GM12864 (cell line): ENCODE data around the gene SHISA8.

Experiments used
- DNase-seq: peaks from one replicate; pipeline ENCODE4 v3.0.0-alpha.2; 2011; ENCODE audit warnings: low read depth
- H3K4me3 ChIP-seq: 2 replicates; pipeline ENCODE4 v1.5.1; 2011; ENCODE audit warnings: mild to moderate bottlenecking, low read depth, low read length, control low read depth
- TF ChIP-seq, protein P1 (sequence below): IDR thresholded peaks from 2 replicates; pipeline ENCODE4 v1.5.1; 2011; ENCODE audit warnings: low read depth, mild to moderate bottlenecking, moderate library complexity, low read length, control low read depth, inconsistent platforms; ENCODE audit errors: missing control alignments

SHISA8 gene

GRCh38 chr22:41868556-41868955, 46.3 kb downstream of the SHISA8 start:
- TF ChIP-seq, protein P1, sequence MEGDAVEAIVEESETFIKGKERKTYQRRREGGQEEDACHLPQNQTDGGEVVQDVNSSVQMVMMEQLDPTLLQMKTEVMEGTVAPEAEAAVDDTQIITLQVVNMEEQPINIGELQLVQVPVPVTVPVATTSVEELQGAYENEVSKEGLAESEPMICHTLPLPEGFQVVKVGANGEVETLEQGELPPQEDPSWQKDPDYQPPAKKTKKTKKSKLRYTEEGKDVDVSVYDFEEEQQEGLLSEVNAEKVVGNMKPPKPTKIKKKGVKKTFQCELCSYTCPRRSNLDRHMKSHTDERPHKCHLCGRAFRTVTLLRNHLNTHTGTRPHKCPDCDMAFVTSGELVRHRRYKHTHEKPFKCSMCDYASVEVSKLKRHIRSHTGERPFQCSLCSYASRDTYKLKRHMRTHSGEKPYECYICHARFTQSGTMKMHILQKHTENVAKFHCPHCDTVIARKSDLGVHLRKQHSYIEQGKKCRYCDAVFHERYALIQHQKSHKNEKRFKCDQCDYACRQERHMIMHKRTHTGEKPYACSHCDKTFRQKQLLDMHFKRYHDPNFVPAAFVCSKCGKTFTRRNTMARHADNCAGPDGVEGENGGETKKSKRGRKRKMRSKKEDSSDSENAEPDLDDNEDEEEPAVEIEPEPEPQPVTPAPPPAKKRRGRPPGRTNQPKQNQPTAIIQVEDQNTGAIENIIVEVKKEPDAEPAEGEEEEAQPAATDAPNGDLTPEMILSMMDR: no peak

GRCh38 chr22:41863472-41863871, 51.4 kb downstream of the SHISA8 start:
- DNase-seq: no peak
- TF ChIP-seq, protein P1: no peak
- no peak overlapping the region for H3K4me3 ChIP-seq

More at GRCh38 chr22:41868556-41868955, 46.3 kb downstream of the SHISA8 start:
- no peak overlapping the region for H3K4me3 ChIP-seq
- DNase-seq: no peak

- H3K4me3 ChIP-seq: peak overlapping the region; percentile 45
- TF ChIP-seq, protein P1: no peak
- DNase-seq: peak; percentile 87
Measured at GRCh38 chr22:41862530-41863266, 52.2 kb downstream of the SHISA8 start.

GRCh38 chr22:41862160-41862529, 52.7 kb downstream of the SHISA8 start:
- peak overlapping the region; percentile 45 for H3K4me3 ChIP-seq
- DNase-seq: peak; percentile 86
- TF ChIP-seq, protein P1: no peak
